A549 (cell line): ENCODE results near the gene SETD3. TPM values are rescaled to one million over a fixed set of nuclear protein-coding genes. Genes with fewer than 3 reads are reported as not detected.

Source experiments
- ATAC-seq, 2 experiments: fragments of 200-7000 bp in 1 of 2; fragments of >200 bp in 1 of 2; cut with Nextera tagmentation in 1 of 2; cut with Tn5 transposase in 1 of 2; 3 replicates each; pipeline versions ENCODE4 v1.8.0 to v1.9.1; 2018 to 2020; ENCODE audit warnings: mild to moderate bottlenecking in 1 of 2, moderate library complexity in 1 of 2
- CTCF ChIA-PET: fragments of 300-600 bp; sonication (Branson Sonifier 250); formaldehyde crosslinking; extraction: SDS; loops from one replicate; lab custom pipeline; 2021; ENCODE audit warnings: antibody characterized with exemption, inconsistent platforms; lab: Yijun Ruan, JAX
- POLR2A ChIA-PET: fragments of 350-600 bp; formaldehyde crosslinking; extraction: SDS; loops from one replicate; lab custom pipeline; 2021; ENCODE audit warnings: antibody characterized with exemption, inconsistent platforms; lab: Yijun Ruan, JAX
- DNase-seq, 2 experiments: peaks; one replicate each; pipeline versions ENCODE4 v3.0.0 to v3.0.0-alpha.2; 2011 to 2016; ENCODE audit warnings: low read depth in 1 of 2, low spot score in 1 of 2
- FAIRE-seq: peaks from 2 replicates; lab custom pipeline; 2011; peaks lifted over from hg19 to GRCh38; lab: Jason Lieb, UNC
- H3K27ac ChIP-seq, 2 experiments: fragments of >200 bp; sonication (Bioruptor Twin); formaldehyde crosslinking; 3 replicates each; pipeline ENCODE4 v1.5.1; 2016 to 2017
- H3K4me1 ChIP-seq: fragments of >200 bp; sonication (Bioruptor Twin); formaldehyde crosslinking; 3 replicates; pipeline ENCODE4 v1.6.1; 2016
- H3K4me2 ChIP-seq: fragments of >200 bp; sonication (Bioruptor Twin); formaldehyde crosslinking; 3 replicates; pipeline ENCODE4 v1.6.1; 2016
- H3K4me3 ChIP-seq: fragments of >200 bp; sonication (Bioruptor Twin); formaldehyde crosslinking; 3 replicates; pipeline ENCODE4 v1.5.1; 2016
- H3K9me3 ChIP-seq: fragments of >200 bp; sonication (Bioruptor Twin); formaldehyde crosslinking; 3 replicates; pipeline ENCODE4 v1.6.1; 2016
- BHLHE40 ChIP-seq: IDR thresholded peaks from 2 replicates; pipeline ENCODE4 v1.6.1; 2012; ENCODE audit warnings: low read depth, low read length, inconsistent platforms
- CHD4 ChIP-seq: fragments of 200-600 bp; sonication (generic); IDR thresholded peaks from 2 replicates; pipeline ENCODE4 v1.6.1; 2016; ENCODE audit warnings: antibody characterized with exemption, mild to moderate bottlenecking, borderline replicate concordance
- E2F6 ChIP-seq: IDR thresholded peaks from 2 replicates; pipeline ENCODE4 v1.6.1; 2012; ENCODE audit warnings: low read depth, borderline replicate concordance
- EHF ChIP-seq: fragments of 250-450 bp; sonication (Bioruptor Pico); IDR thresholded peaks from 2 replicates; pipeline ENCODE4 v1.5.0; 2020; ENCODE audit warnings: mild to moderate bottlenecking
- EHMT2 ChIP-seq: fragments of 200-600 bp; sonication (generic); IDR thresholded peaks from 2 replicates; pipeline ENCODE4 v1.6.1; 2016; ENCODE audit warnings: antibody characterized with exemption, low read depth, mild to moderate bottlenecking, moderate library complexity
- ELK1 ChIP-seq: fragments of 150-350 bp; IDR thresholded peaks from 2 replicates; pipeline ENCODE4 v1.6.1; 2014; ENCODE audit warnings: low read depth, mild to moderate bottlenecking, low read length
- FOSB ChIP-seq: fragments of 250-450 bp; sonication (Bioruptor Pico); IDR thresholded peaks from 2 replicates; pipeline ENCODE4 v1.5.0; 2020; ENCODE audit warnings: mild to moderate bottlenecking, moderate library complexity
- GATA3 ChIP-seq: IDR thresholded peaks from 2 replicates; pipeline ENCODE4 v1.6.1; 2012; ENCODE audit warnings: borderline replicate concordance
- HDAC2 ChIP-seq: fragments of 200-600 bp; sonication (generic); IDR thresholded peaks from 2 replicates; pipeline ENCODE4 v1.6.1; 2016
- HES2 ChIP-seq: fragments of >200 bp; sonication (Bioruptor Twin); formaldehyde crosslinking; IDR thresholded peaks from 2 replicates; pipeline ENCODE4 v1.6.1; 2016
- JUN ChIP-seq, 2 experiments: fragments of >200 bp; sonication (Bioruptor Twin); formaldehyde crosslinking; IDR thresholded peaks; 2 replicates in 1 of 2; 3 replicates in 1 of 2; pipeline ENCODE4 v1.6.1; 2016 to 2017
- JUNB ChIP-seq: fragments of >200 bp; sonication (Bioruptor Twin); formaldehyde crosslinking; IDR thresholded peaks from 2 replicates; pipeline ENCODE4 v1.6.1; 2016
- MAZ ChIP-seq: fragments of 150-350 bp; IDR thresholded peaks from 2 replicates; pipeline ENCODE4 v1.6.1; 2014; ENCODE audit warnings: antibody characterized with exemption, low read depth, low read length, borderline replicate concordance
- NPAS2 ChIP-seq: fragments of 250-450 bp; sonication (Bioruptor Pico); IDR thresholded peaks from 2 replicates; pipeline ENCODE4 v1.8.0; 2022; ENCODE audit warnings: mild to moderate bottlenecking, moderate library complexity, borderline replicate concordance
- NR3C1 ChIP-seq: fragments of >200 bp; sonication (Bioruptor Twin); formaldehyde crosslinking; IDR thresholded peaks from 3 replicates; pipeline ENCODE4 v1.6.1; 2017
- PHF8 ChIP-seq: fragments of 200-600 bp; sonication (generic); IDR thresholded peaks from 2 replicates; pipeline ENCODE4 v1.6.1; 2016; ENCODE audit warnings: low read depth, mild to moderate bottlenecking, antibody characterized with exemption, moderate library complexity, borderline replicate concordance
- POLR2A ChIP-seq: IDR thresholded peaks from 2 replicates; pipeline ENCODE4 v1.6.1; 2012; ENCODE audit warnings: mild to moderate bottlenecking, low read length
- RAD21 ChIP-seq, 2 experiments: fragments of >200 bp in 1 of 2; sonication (Bioruptor Twin) in 1 of 2; formaldehyde crosslinking in 1 of 2; IDR thresholded peaks in 1 of 2; conservative IDR thresholded peaks in 1 of 2; 2 replicates in 1 of 2; 3 replicates in 1 of 2; pipeline ENCODE4 v1.6.1; 2012 to 2018; ENCODE audit warnings: inconsistent platforms in 1 of 2
- RNF2 ChIP-seq: fragments of 200-600 bp; sonication (generic); IDR thresholded peaks from 2 replicates; pipeline ENCODE4 v1.6.1; 2016; ENCODE audit warnings: low read depth, mild to moderate bottlenecking, antibody characterized with exemption, moderate library complexity, borderline replicate concordance
- TFCP2L1 ChIP-seq: fragments of 250-450 bp; sonication (Bioruptor Pico); IDR thresholded peaks from 2 replicates; pipeline ENCODE4 v1.5.0; 2021; ENCODE audit warnings: mild to moderate bottlenecking
- USF2 ChIP-seq: fragments of 450-650 bp; IDR thresholded peaks from 2 replicates; pipeline ENCODE4 v1.6.1; 2014; ENCODE audit warnings: antibody characterized with exemption
- ZFP36 ChIP-seq: fragments of 450-650 bp; IDR thresholded peaks from 2 replicates; pipeline ENCODE4 v1.6.1; 2014; ENCODE audit warnings: borderline replicate concordance; ENCODE audit not compliant: partially characterized antibody
- ZNF302 ChIP-seq: fragments of 250-450 bp; sonication (Bioruptor Pico); IDR thresholded peaks from 2 replicates; pipeline ENCODE4 v1.9.0; 2021; ENCODE audit warnings: inconsistent platforms, mild to moderate bottlenecking, moderate library complexity
- WGBS: methylation state at CpG from one replicate; pipeline ENCODE4 v1.1.6; 2017; ENCODE audit errors: missing lambda C conversion rate; 5-methylcytosine and 5-hydroxymethylcytosine counted together
- polyA plus RNA-seq, 4 experiments: library from polyadenylated mRNA; depleted of rRNA in 3 of 4; stranded (reverse); fragments of >200 nt; fragmentation: RNase III in 1 of 4; extraction: RNeasy Plus Mini Kit Qiagen cat#74134 plus additional on column Dnase treatment in 1 of 4; gene quantifications; 2 replicates in 3 of 4; 3 replicates in 1 of 4; pipeline ENCODE4 v1.2.3, GENCODE V29; 2011 to 2017

SETD3 gene
- polyA plus RNA-seq, 2 of the 4 experiments (the other 2 are of a cell fraction), result 43.1 to 59.7 TPM

GRCh38 chr14:99420711-99421110 is 59.9 kb downstream of the SETD3 start:
- CTCF ChIA-PET, result interaction anchor here (0.6 to 1.3 kb wide), 5 partner anchors 15 to 478 kb away, joined by 3 to 6 read pairs (median 4); no protein-coding TSS in a partner anchor
- no peak for TF ChIP-seq EHF
- TF ChIP-seq E2F6, result no peak
- no peak for TF ChIP-seq ZNF302 (CRISPR knock-in tag)
- no peak for TF ChIP-seq RAD21 (conservative IDR thresholded peaks at IDR 0.05 in 1 of 2, IDR thresholded peaks at IDR 0.05 in 1 of 2)
- no peak for TF ChIP-seq CHD4
- no peak for TF ChIP-seq USF2
- H3K4me3 ChIP-seq, result no peak overlapping the region
- DNase-seq (no peak), FAIRE-seq (no peak), ATAC-seq (no peak)
- peaks cover 6% of the 10 kb centered on the region; the same call in 2 of the 3 replicates for H3K4me1 ChIP-seq
- POLR2A ChIA-PET, result no interaction called here
- no peak overlapping the region for H3K4me2 ChIP-seq
- H3K27ac ChIP-seq, result no peak overlapping the region
- no peaks in the 10 kb centered on the region for H3K9me3 ChIP-seq
- 93% methylated on average over 5 of the region's 6 CpGs for WGBS

- ATAC-seq, result no peak
- no peak overlapping the region for H3K4me3 ChIP-seq
- H3K4me1 ChIP-seq, result peaks cover 11% of the 10 kb centered on the region; the same call in 2 of the 3 replicates
- WGBS, result 94% methylated on average over 4 of the region's 4 CpGs
- no peak for FAIRE-seq
- ChIA-PET POLR2A (no interaction called here), CTCF (interaction anchor here (0.6 to 1.3 kb wide), 5 partner anchors 16 to 479 kb away, joined by 3 to 6 read pairs (median 4); no protein-coding TSS in a partner anchor)
- TF ChIP-seq NPAS2, result no peak
- no peak for TF ChIP-seq RNF2
- TF ChIP-seq HDAC2, result no peak
- H3K9me3 ChIP-seq, result no peaks in the 10 kb centered on the region
- H3K27ac ChIP-seq, result no peak overlapping the region
- no peak for DNase-seq
- no peak overlapping the region for H3K4me2 ChIP-seq
Observed at GRCh38 chr14:99419905-99420304, 60.8 kb downstream of the SETD3 start.

- H3K4me2 ChIP-seq, result no peak overlapping the region
- H3K27ac ChIP-seq, result no peak overlapping the region
- FAIRE-seq, result no peak
- no peak for DNase-seq
- POLR2A ChIA-PET, result no interaction called here
- TF ChIP-seq JUN (IDR thresholded peaks at IDR 0.05), result no peak
- no peak for TF ChIP-seq POLR2A
- TF ChIP-seq ZFP36, result no peak
- TF ChIP-seq NPAS2, result no peak
- TF ChIP-seq BHLHE40, result no peak
- no peak for TF ChIP-seq FOSB (CRISPR knock-in tag)
- no peak for TF ChIP-seq HES2
- TF ChIP-seq RAD21 (conservative IDR thresholded peaks at IDR 0.05 in 1 of 2, IDR thresholded peaks at IDR 0.05 in 1 of 2), result no peak
- TF ChIP-seq RNF2, result no peak
- no peak for TF ChIP-seq ELK1
- TF ChIP-seq TFCP2L1, result no peak
- TF ChIP-seq JUNB, result no peak
- TF ChIP-seq HDAC2, result no peak
- no peak for TF ChIP-seq CHD4
- TF ChIP-seq GATA3, result no peak
- TF ChIP-seq USF2, result no peak
- TF ChIP-seq MAZ, result no peak
- TF ChIP-seq PHF8, result no peak
- TF ChIP-seq NR3C1, result no peak
- TF ChIP-seq EHMT2, result no peak
- TF ChIP-seq, all 56 proteins: peak for 0
- no peaks in the 10 kb centered on the region for H3K9me3 ChIP-seq
- peaks cover 11% of the 10 kb centered on the region; the same call in 2 of the 3 replicates for H3K4me1 ChIP-seq
- CTCF ChIA-PET, result interaction anchor here (0.6 to 8.4 kb wide), 3 partner anchors 10 to 99 kb away, joined by 3 to 178 read pairs (median 3); no protein-coding TSS in a partner anchor
- ATAC-seq, result no peak
- WGBS, result 90% methylated on average over 1 of the region's 1 CpG
- no peak overlapping the region for H3K4me3 ChIP-seq
Observed at GRCh38 chr14:99418242-99418641, 62.4 kb downstream of the SETD3 start.
